Stimulated activated CD8-positive, alpha-beta memory T cell treated with anti-CD3 and anti-CD28 coated beads, Interleukin-12 subunit alpha, Interleukin-12 subunit beta, amount 100 ng/mL, for 24 hours (primary cell): ENCODE measurements around the gene SLC6A13.

Experiments
- DNase-seq: peaks from one replicate; pipeline ENCODE4 v3.0.0-alpha.2; 2020; ENCODE audit errors: extremely low read depth

SLC6A13 gene

GRCh38 chr12:214003-214741 lies 48.5 kb downstream of the SLC6A13 start, which contains the start of gene SLC6A12:
Gene SLC6A12, minus strand, starts transcription at chr12:214157. Its CDS starts 4,171 bp downstream, at chr12:209986.
- DNase-seq, result no peak

GRCh38 chr12:213527-213932 lies 49.1 kb downstream of the SLC6A13 start:
- no peak for DNase-seq

GRCh38 chr12:212715-213526 lies 49.7 kb downstream of the SLC6A13 start:
- DNase-seq, result no peak

DNA sequence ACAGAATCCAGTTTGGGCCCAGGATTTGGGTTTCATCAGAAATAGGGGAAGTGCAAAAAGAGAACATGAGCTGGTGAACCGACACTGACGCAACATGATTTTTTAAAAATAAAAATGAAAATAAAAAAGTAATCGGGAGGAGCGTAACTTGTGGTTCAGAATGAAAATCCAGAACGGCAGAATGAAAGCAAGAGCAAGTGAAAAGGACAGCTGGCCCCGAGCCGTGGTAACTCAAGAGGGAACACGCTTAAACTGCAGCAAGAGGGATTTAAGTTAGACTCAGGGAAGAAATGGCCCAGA lies 50.3 kb downstream of the SLC6A13 start:
- no peak for DNase-seq

DNA sequence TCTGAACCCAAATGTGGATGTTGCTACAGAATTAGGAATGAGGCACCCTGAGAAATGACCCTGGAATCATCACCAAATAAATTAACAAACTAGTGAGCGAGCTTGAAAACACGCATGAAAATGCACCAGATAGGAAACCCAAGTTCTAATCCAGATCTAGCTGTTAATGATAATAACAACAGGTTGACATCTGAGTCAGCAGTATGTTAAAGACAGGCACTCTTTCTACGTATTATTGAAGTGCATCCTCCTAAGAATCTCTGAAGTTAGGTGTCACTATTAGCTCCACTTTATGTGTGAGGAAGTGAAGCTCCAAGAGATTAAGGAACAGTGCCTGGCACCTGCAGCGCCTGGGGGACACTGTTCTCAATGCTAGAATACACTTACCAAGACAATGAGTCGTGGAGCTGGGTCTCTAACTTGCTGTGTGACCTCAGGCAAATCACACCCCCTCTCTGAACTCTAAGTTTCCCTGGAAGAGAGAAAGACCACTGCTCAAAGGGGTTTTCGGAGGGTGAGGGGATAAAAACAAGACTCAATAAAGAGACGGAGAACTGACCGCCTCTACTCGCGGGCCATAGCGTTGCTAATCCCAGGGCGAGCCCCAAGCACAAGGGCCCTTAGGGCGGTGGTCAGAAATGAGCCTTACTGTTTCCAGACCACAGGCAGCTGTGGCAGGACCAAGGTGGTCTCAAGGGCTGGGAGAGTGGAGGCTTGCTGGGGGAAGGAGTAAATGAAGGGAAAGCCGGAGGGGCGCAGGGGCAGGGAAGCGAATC lies 50.8 kb downstream of the SLC6A13 start:
- no peak for DNase-seq

GRCh38 chr12:211142-211465 lies 51.5 kb downstream of the SLC6A13 start:
- DNase-seq, result no peak

DNA sequence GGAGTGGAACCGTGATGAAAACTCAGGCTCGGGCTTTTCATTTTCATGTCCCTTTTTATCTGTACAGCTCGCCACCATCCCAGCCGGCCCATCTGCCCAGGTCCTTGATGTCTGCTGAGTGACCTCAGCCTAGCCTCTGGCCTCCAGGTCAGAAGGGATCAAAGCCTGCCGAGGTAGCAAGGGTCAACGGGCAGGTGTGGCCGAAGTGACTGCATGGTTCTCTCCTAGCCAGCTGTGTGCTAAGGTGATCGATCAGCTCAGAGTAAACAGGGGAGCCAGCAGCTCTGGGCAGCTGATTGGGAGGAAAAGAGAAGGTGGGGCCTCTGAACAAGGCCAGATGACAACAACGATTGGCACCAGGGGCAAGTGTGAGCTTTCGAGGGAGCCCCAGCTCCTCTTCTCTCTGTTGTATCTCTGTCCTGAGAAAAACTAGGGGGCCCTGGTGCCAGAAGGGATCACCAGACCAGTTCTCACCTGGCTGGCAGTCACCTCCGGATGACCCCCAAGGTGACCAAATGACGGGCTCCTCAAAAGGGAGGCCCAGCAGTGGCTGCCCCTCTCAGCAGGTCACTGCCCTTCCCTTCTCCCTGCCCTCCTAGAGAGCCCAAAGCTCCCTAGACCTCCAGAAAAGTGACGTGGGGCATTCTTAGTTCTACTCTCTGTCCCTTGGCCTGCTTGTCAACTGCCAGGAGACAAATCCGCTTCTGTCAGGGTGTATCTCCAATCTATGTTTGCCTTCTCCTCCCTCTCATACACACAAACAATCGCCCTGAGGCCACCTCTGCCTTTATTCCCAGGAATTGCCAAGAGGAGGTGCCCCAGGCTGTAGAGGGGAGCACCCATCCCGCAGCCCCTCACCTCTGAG lies 52.1 kb downstream of the SLC6A13 start:
- no peak for DNase-seq

GRCh38 chr12:209851-210250 lies 52.8 kb downstream of the SLC6A13 start:
- no peak for DNase-seq

GRCh38 chr12:209246-209645 lies 53.4 kb downstream of the SLC6A13 start:
- DNase-seq, result no peak

DNA sequence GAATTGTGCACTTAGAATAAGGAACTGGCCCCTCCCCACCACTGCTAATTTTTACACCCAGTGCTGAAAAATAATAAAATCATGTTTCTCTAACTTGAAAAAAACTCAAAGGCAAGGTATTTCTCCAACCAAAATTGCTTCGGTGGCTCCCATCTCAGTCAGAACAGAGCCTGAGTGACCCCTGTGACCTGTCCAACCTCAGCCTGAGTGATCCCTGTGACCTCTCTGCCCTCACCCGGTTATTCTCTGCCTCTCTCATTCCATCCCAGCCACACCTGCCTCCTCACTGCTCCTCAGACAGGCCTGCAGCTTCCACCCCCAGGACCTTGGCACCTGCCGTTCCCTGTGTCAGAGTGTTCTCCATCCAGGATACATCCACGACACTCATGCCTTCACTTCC lies 53.8 kb downstream of the SLC6A13 start:
- DNase-seq, result no peak

- no peak for DNase-seq
Observed at GRCh38 chr12:207804-208203, 54.8 kb downstream of the SLC6A13 start.

- DNase-seq, result no peak
Observed at GRCh38 chr12:206746-207440, 55.7 kb downstream of the SLC6A13 start.

- no peak for DNase-seq
Observed at GRCh38 chr12:205026-205425, 57.6 kb downstream of the SLC6A13 start.

- no peak for DNase-seq
Observed at GRCh38 chr12:204261-204678, 58.4 kb downstream of the SLC6A13 start.

GRCh38 chr12:203462-204260 lies 59.0 kb downstream of the SLC6A13 start:
- no peak for DNase-seq

GRCh38 chr12:203074-203461 lies 59.6 kb downstream of the SLC6A13 start:
- DNase-seq, result no peak

DNA sequence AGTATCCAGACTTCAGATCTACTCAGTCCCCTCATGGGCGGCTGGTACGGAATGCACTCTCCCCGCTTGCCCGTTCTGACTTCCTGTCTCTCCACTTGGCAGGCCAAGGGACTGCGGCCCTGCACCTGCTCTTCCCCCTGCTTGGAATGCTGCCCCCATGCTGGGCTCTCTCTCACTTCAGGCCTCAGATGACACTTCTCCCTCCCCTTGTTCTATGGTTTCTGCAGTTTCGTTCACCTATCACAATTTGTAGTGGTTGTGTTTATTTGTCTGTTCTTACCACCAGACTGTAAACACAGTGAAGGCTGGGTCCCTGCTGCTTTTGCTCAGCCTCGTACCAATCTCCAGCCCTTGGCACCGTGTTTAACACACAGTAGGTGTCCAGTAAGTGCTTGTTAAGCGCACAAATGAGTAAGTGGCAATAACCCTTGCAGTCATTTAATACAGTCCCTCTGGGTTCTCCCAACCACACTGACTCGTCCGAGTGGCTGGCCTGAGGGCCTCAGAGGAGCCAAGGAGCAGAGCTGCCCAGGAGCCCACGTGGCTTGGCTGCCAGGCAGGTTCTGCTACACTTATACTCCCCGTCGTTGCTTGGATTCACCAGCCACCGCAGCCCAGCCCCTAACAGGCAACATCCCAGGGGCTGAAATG lies 60.4 kb downstream of the SLC6A13 start:
- DNase-seq, result no peak

DNA sequence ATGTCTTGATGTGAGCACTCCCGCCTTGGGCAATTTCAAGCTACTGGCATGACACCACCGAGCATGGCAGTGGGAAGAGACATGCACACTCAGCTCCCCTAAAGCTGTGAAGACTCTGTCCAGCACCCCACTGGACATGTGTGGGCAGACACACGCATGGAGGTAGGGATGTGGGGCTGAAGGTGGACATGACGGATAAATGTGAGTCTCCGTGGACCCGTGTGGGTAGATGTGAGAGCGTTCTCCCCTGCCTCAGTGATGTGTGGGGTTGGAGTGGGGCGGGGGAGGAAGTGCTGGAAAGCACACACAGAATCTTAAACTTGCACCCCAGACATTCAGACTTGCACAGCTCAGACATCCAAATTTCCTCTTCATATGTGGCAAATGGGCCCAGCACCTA lies 61.3 kb downstream of the SLC6A13 start:
- no peak for DNase-seq

GRCh38 chr12:198705-199104 lies 63.9 kb downstream of the SLC6A13 start:
- DNase-seq, result no peak
